HG03066 (cell line): Measurements from ENCODE around the gene NOTCH3.

ENCODE experiments used
- ATAC-seq: cut with Tn5 transposase; IDR thresholded peaks from one replicate; pipeline ENCODE4 v1.9.1; 2021; ENCODE audit warnings: low read depth; ENCODE audit not compliant: unreplicated experiment

The NOTCH3 gene

DNA sequence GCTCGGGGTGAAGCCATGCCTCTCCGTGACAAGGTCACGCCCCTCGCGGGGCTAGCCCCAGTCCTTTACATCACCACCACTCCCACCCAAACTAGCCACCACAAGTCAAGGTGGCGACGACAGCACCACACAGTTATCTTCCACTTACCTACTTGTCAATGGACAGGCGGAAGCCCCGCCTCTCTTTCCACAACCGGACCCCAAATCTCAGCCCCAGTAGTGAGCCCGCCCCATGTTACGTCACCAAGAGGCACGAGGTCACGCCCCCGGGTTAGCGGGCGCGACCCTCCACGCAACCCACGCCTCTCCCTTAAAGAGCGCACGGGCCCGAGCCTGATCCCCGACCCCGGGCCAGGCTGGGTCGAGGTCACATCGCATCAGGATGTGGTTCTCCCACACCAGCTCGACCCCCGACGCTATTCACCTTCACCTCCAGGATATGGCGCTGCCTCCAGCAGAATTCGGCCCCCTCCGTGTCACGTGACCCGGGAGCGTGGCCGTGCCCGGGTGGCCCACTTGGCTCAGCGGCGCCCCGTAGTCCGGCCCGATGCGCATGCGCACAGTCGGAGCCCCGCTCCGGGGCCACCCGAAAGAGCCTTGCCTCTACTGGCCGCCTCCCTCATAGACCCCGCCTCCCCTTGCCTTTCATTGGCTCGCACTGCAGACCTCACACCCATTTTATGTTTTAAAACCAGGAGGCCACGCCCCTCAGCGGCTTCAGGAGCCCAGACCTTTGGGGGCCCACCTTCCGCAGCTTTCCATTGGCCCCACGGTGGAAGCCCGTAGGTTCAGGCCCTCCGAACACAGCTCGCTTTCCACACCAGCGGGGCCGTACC is 75.3 kb downstream of the NOTCH3 start:
- peak; percentile 78 for ATAC-seq

DNA sequence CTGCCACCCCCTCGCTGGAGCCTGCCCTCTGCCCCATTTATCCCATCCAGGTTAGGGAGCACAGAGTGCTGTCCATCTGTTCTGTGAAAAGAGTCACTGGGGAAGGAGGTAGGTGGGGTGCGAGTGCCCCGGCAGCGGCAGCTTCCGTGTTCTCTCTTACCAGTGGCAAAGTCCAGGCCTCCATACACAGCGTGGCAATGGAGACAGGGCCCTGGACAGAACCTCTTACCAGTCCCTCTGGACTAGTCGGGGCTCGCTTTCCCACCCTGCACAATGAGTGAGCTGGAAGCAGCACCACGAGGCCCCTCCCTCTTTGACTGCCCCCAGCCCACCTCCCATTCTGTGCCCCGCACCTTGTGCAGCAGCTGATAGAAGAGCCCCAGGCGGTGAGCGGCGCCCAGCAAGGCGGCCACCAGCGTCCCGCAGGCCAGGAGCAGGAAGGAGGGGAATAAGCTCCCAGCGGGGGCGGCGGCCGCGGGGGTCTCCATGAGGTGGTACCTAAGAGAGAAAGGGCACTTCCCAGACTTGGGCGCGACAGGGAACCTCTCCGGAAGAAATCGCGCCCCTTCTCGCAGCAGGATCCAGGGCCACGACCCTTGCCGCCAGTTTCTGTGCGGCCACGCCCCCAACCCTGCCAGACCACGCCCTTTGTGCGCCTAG is 76.1 kb downstream of the NOTCH3 start:
- no peak for ATAC-seq

- ATAC-seq, result no peak
These were observed 76.9 kb downstream of the NOTCH3 start for GRCh38 chr19:15123900-15124299.

GRCh38 chr19:15123031-15123890 is 77.5 kb downstream of the NOTCH3 start:
- no peak for ATAC-seq

DNA sequence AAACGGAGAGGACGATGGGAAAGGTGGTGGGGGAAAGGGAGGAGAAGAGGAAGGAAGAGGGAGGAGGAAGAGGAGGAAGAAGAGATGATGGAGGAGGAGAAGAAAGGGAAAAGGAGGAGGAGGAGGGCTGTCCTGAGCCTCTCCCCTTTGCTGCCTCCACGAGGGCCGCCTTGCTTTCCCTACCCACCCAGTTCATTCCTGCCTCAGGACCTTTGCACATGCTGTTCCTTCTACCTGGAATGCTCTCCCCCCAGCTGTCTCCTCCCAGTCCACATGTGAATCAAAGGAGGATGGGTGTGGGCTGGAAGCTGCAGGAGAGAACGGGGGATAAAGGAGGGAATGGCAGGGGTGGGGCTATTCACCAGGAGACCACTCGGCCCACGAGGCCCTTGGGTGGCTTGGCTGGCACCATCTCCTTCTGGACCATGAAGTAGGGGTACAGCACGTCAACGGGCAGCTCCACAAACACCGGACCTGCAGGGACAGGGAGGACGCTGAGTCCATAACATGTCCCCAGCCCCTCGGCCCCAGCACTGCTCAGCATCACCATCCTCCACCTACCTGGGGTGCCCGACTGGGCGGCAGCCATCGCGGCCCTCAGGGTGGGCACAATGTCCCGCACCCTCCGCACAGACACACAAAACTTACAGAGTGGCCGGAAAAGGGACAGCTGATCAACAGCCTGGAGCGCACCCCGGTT is 78.3 kb downstream of the NOTCH3 start:
- no peak for ATAC-seq

- ATAC-seq, result no peak
These were observed 80.4 kb downstream of the NOTCH3 start for GRCh38 chr19:15120135-15121026.

DNA sequence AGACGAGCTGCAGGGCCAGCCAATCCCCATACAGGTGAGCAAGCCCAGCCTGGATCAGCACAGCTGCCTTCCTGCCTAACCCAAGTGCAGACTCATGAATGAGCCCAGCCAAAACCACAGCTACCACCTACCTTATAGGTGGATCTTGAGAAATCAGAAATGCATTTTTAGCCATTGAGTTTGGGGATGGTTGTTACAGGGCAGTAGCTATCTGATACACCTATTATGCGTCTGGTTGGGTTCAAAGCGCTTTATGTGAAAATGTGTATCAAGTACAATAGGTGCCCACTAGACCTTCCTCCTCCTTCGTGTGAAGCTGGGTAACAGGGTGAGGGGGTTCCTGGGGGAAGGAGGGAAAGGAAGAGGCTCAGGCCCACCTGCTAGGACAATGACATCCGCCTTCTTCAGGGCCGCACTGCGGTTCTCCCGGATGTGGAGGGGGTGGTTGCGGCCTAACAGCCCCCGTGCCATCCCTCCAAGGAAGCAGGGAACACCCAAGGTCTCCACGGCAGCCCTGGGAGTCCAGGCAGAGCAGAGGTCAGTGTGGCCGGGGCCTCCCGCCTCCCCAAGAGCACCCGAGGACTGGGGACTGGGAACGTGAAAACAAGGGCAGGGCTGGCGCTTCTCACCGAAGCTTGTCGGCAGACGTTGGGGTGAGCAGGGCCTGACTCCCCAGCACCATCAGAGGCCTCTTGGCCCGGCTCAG is 81.9 kb downstream of the NOTCH3 start:
- ATAC-seq, result no peak

DNA sequence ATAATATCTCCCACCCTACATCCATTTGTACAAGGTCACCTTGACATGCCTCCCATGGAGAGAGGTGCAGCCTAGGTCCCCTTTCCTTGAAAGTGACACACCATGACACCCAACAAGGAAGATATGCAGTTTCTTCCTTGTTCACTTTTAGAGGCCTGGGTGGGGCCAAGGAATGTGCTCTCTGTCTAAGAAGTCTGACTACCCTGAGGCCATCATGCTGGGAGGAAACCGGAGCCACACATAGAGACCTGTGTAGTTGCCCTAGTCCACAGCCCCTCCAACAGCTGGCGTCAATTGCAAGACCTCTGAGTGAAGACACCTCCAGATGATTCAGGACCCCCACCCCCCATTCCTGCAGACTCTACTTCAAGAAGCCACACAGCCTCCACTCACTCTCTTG is 82.5 kb downstream of the NOTCH3 start:
- ATAC-seq, result no peak

GRCh38 chr19:15116856-15117255 is 83.9 kb downstream of the NOTCH3 start:
- no peak for ATAC-seq

DNA sequence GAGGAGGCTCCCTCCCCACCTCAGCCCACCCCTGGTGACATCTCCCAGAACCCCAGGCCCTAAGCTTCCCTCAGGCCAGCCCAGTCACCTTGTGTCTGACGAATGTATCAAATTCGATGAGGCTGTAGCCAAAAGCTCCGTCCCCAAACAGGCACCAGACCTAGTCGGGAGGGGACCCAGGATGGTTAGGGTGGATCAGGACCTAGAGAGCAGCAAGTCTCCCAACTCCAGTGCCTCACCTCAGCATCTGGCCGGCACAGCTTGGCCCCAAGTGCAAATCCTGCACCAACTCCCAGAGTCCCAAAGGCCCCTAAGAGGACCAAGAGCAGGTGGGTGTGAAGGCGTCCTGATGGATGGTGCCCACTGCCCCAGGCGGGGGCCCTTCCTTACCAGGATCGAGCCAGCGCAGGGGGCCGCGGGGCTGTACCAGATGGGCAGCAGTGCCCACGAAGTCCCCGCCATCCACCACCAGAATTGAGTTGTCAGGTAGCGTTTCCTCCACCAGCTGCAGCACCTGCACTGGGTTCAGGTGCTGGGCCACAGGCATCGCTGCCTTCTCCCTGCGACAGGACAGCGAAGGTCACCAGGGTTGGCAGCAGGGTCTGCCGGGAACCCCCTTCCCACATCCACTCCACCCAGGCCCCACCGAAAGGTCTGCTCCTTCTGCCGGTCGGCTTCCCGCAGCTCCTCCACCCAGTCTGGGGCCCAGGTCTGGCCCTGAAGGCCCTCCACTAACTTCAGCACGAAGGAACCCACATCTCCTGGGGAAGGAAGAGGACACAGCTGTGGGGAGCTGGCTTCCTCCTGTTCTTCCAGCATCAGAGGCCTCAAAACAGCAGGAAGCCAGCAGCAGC is 84.8 kb downstream of the NOTCH3 start:
- ATAC-seq, result no peak

- no peak for ATAC-seq
These were observed 85.7 kb downstream of the NOTCH3 start for GRCh38 chr19:15115080-15115479.

DNA sequence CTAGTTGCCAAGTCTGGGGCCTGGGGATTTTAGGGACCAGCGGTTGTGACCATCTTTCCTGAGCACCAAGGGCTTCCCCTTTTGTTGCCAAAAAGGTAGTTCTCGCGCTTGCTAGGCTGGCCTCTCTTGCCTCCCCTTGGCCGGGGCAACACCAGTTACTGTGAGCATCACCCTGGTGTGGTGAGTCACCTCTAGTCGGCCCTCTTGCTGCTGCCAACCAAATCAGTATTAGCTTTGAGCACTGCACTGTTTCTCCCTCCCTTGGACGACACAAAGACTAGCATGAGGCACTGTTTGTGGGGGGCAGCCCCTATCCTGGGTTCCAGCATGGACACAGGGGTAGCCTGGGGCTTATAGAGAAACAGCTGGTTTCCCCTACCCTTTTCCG is 86.6 kb downstream of the NOTCH3 start:
- ATAC-seq, result no peak

GRCh38 chr19:15113245-15114152 is 87.3 kb downstream of the NOTCH3 start:
- ATAC-seq, result no peak

DNA sequence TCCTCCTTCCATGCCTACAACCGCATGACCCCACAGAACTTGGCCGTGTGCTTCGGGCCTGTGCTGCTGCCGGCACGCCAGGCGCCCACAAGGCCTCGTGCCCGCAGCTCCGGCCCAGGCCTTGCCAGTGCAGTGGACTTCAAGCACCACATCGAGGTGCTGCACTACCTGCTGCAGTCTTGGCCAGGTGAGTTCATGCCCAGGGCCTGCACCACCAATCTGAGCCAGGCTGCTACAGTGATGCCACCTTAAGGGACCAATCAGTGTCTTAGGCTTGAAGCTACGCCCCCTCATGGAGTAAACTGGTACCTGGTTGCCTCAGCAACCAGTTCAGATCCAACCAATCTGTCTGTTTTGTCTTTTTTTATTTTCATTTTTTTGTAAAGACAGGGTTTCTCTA is 88.4 kb downstream of the NOTCH3 start:
- ATAC-seq, result no peak

DNA sequence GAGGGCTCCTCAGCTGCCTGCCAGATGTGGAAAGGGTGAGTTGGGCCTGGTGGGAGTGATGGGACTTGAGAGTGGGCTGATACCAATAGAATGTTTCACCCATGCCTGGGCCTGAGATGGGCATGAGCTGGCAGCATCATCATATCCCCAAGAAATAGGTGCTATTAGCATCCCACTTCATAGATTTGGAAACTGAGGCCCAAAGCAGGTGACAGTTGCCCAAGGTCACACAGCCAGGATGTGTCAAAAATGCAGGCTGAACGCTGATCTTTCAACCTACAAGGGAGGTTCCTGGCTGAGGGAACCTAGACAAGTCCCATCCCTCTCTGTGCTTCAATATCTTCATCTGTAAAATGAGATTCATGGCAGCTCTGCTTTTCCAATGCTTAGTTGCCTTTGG is 89.0 kb downstream of the NOTCH3 start:
- ATAC-seq, result no peak

DNA sequence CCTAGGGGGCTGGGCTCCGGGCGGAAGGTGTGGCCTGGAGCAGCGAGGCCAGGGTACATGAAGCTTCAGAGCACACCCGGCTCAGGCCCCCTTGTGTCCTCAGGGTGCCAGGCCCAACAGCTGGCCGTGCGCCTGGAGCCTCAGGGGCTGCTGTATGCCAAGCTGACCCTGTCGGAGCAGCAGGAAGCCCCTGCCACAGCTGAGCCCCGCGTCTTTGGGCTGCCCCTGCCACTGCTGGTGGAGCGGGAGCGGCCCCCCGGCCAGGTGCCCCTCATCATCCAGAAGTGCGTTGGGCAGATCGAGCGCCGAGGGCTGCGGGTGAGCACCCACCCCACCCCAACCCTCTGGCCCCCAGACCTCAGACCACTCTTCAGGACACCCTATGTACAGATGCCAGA is 90.4 kb downstream of the NOTCH3 start:
- ATAC-seq, result no peak

- no peak for ATAC-seq
These were observed 90.9 kb downstream of the NOTCH3 start for GRCh38 chr19:15109768-15110417.
